Smooth muscle cell (in vitro differentiated cells): Measurements from ENCODE around the gene SYPL2. TPM values are rescaled to one million over a fixed set of nuclear protein-coding genes. Genes with fewer than 3 reads are reported as not detected.

Experiments
- DNase-seq: peaks from one replicate; lab custom pipeline; 2025; ENCODE audit not compliant: unreplicated experiment; lab: John Stamatoyannopoulos, UW
- H2AFZ ChIP-seq: fragments of 200-600 bp; sonication (generic); 2 replicates; pipeline ENCODE4 v1.6.0; 2016; ENCODE audit warnings: antibody characterized with exemption, low read depth, mild to moderate bottlenecking
- H3F3A ChIP-seq: fragments of 200-600 bp; sonication (generic); 2 replicates; pipeline ENCODE4 v1.6.0; 2017; ENCODE audit warnings: antibody characterized with exemption, low read depth
- H3K27ac ChIP-seq: fragments of 200-600 bp; sonication (generic); 2 replicates; pipeline ENCODE4 v1.5.1; 2016; ENCODE audit warnings: low read depth, mild to moderate bottlenecking
- H3K27me3 ChIP-seq: fragments of 200-600 bp; sonication (generic); 2 replicates; pipeline ENCODE4 v1.6.1; 2016; ENCODE audit warnings: low read depth, mild to moderate bottlenecking
- H3K36me3 ChIP-seq: fragments of 200-600 bp; sonication (generic); 2 replicates; pipeline ENCODE4 v1.5.1; 2016; ENCODE audit warnings: low read depth
- H3K4me1 ChIP-seq: fragments of 200-600 bp; sonication (generic); 2 replicates; pipeline ENCODE4 v1.5.1; 2016; ENCODE audit warnings: low read depth
- H3K4me2 ChIP-seq: fragments of 200-600 bp; sonication (generic); 2 replicates; pipeline ENCODE4 v1.6.0; 2016; ENCODE audit warnings: mild to moderate bottlenecking
- H3K4me3 ChIP-seq: fragments of 200-600 bp; sonication (generic); 2 replicates; pipeline ENCODE4 v1.5.1; 2016; ENCODE audit warnings: mild to moderate bottlenecking
- H3K79me2 ChIP-seq: fragments of 200-600 bp; sonication (generic); 2 replicates; pipeline ENCODE4 v1.6.0; 2016; ENCODE audit warnings: low read depth, mild to moderate bottlenecking
- H3K9ac ChIP-seq: fragments of 200-600 bp; sonication (generic); 2 replicates; pipeline ENCODE4 v1.6.0; 2016; ENCODE audit warnings: low read depth
- H3K9me3 ChIP-seq: fragments of 200-600 bp; sonication (generic); replicated peaks from 2 replicates; pipeline ENCODE4 v1.5.1; 2016; ENCODE audit warnings: low read depth
- H4K20me1 ChIP-seq: fragments of 200-600 bp; sonication (generic); 2 replicates; pipeline ENCODE4 v1.6.0; 2016; ENCODE audit warnings: low read depth
- WGBS: methylation state at CpG from one replicate; pipeline ENCODE4 v1.1.7; 2016; ENCODE audit warnings: low lambda C conversion rate; 5-methylcytosine and 5-hydroxymethylcytosine counted together
- polyA plus RNA-seq: library from polyadenylated mRNA; unstranded; fragments of >200 nt; fragmentation: Nextera tagmentation; extraction: Ambion mirVana; gene quantifications from 2 replicates; pipeline ENCODE4 v1.2.1, GENCODE V29; 2016
- total RNA-seq: library from RNA; depleted of rRNA; stranded (reverse); fragments of >200 nt; gene quantifications from 2 replicates; pipeline ENCODE4 v1.2.3, GENCODE V29; 2014
- TF ChIP-seq, protein P1 (sequence below): fragments of 200-600 bp; sonication (generic); IDR thresholded peaks from 2 replicates; pipeline ENCODE4 v1.5.1; 2017; ENCODE audit warnings: borderline replicate concordance, mild to moderate bottlenecking, antibody characterized with exemption; ENCODE audit not compliant: insufficient read depth, poor library complexity, severe bottlenecking

Gene SYPL2
- total and polyA plus RNA-seq, 2 experiments from 2014 or later = not detected

DNA sequence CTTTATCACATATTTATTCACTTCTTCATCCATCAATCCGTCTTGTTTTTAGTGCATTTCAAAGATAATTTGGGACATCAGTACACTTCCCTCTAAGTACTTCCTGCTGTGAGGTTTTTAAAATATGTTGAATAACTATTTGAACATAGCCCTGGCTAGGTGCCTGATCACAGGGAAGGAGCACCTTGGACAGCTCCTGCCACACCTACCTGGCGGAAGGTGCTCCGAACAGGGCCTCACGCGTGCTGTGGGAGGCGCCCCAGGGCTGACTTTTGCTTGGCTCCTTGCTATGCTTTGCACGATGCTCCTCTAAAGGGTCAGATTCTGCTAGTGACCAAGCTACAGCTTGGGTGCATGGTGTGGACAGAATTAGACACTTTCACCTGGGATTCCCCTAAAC lies 12.5 kb downstream of the SYPL2 start:
- no peak overlapping the region for H3K4me3 ChIP-seq
- H3K4me1 ChIP-seq = no peaks in the 10 kb centered on the region
- 26% methylated on average over 7 of the region's 7 CpGs for WGBS
- DNase-seq = no peak
- H3K27me3 ChIP-seq = peaks cover 17% of the 10 kb centered on the region
- no peaks in the 10 kb centered on the region for H3K79me2 ChIP-seq
- H2AFZ ChIP-seq = no peak overlapping the region
- no peaks in the 10 kb centered on the region for H3K9me3 ChIP-seq
- no peak overlapping the region for H3K27ac ChIP-seq
- no peak overlapping the region for H3K4me2 ChIP-seq
- no peak overlapping the region for H3K9ac ChIP-seq
- H4K20me1 ChIP-seq = no peaks in the 10 kb centered on the region
- no peaks in the 10 kb centered on the region for H3K36me3 ChIP-seq
- TF ChIP-seq, protein P1, sequence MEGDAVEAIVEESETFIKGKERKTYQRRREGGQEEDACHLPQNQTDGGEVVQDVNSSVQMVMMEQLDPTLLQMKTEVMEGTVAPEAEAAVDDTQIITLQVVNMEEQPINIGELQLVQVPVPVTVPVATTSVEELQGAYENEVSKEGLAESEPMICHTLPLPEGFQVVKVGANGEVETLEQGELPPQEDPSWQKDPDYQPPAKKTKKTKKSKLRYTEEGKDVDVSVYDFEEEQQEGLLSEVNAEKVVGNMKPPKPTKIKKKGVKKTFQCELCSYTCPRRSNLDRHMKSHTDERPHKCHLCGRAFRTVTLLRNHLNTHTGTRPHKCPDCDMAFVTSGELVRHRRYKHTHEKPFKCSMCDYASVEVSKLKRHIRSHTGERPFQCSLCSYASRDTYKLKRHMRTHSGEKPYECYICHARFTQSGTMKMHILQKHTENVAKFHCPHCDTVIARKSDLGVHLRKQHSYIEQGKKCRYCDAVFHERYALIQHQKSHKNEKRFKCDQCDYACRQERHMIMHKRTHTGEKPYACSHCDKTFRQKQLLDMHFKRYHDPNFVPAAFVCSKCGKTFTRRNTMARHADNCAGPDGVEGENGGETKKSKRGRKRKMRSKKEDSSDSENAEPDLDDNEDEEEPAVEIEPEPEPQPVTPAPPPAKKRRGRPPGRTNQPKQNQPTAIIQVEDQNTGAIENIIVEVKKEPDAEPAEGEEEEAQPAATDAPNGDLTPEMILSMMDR = no peak
- no peaks in the 10 kb centered on the region for H3F3A ChIP-seq

DNA sequence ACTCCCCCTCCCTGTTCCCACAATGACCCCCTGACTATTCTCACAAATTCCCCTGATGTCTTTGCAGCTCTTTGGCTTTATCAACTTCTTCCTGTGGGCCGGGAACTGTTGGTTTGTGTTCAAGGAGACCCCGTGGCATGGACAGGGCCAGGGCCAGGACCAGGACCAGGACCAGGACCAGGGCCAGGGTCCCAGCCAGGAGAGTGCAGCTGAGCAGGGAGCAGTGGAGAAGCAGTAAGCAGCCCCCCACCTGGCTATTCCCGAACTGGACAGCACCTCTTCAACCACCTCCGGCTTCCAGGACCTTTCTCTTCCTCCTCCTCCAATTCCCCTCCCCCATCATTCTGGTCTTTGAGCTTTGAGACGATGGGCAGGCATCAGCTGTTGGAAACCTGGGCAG lies 13.0 kb downstream of the SYPL2 start:
- H3K79me2 ChIP-seq = no peaks in the 10 kb centered on the region
- no peaks in the 10 kb centered on the region for H3K9me3 ChIP-seq
- peaks cover 16% of the 10 kb centered on the region for H3K27me3 ChIP-seq
- H3K4me2 ChIP-seq = no peak overlapping the region
- WGBS = 79% methylated on average over 5 of the region's 5 CpGs
- no peaks in the 10 kb centered on the region for H3K4me1 ChIP-seq
- H3K4me3 ChIP-seq = no peak overlapping the region
- TF ChIP-seq, protein P1 = no peak
- no peak overlapping the region for H3K27ac ChIP-seq
- no peaks in the 10 kb centered on the region for H3K36me3 ChIP-seq
- no peaks in the 10 kb centered on the region for H4K20me1 ChIP-seq
- no peaks in the 10 kb centered on the region for H3F3A ChIP-seq
- no peak for DNase-seq
- H3K9ac ChIP-seq = no peak overlapping the region
- no peak overlapping the region for H2AFZ ChIP-seq

DNA sequence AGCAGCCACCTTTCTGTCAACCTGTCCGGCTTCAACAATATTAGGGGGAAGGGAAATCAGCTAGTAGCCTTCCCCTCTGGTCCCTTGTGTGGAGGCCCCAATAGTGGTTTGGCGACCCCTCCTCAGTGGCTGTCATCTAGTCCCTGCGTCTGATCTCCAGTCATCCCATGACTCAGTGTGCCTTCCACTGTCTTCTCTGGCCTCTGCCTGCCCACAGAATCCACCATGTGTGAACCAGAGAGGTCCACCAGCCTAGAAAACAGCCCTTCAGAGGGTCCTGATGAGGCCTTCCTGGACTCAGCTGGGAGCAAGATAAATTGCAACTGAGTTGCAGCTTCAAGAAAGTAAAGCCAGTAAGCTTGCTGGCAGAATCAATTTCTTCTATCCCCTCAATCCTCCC lies 13.6 kb downstream of the SYPL2 start:
- no peak for DNase-seq
- WGBS = 86% methylated on average over 3 of the region's 3 CpGs
- H3K27ac ChIP-seq = no peak overlapping the region
- TF ChIP-seq, protein P1 = no peak
- no peaks in the 10 kb centered on the region for H4K20me1 ChIP-seq
- H3K4me1 ChIP-seq = peaks cover 5% of the 10 kb centered on the region
- H3K36me3 ChIP-seq = no peaks in the 10 kb centered on the region
- H3K27me3 ChIP-seq = peaks cover 16% of the 10 kb centered on the region
- H3K4me2 ChIP-seq = no peak overlapping the region
- H3K9me3 ChIP-seq = no peaks in the 10 kb centered on the region
- no peaks in the 10 kb centered on the region for H3K79me2 ChIP-seq
- no peak overlapping the region for H3K9ac ChIP-seq
- H2AFZ ChIP-seq = no peak overlapping the region
- no peaks in the 10 kb centered on the region for H3F3A ChIP-seq
- H3K4me3 ChIP-seq = no peak overlapping the region

DNA sequence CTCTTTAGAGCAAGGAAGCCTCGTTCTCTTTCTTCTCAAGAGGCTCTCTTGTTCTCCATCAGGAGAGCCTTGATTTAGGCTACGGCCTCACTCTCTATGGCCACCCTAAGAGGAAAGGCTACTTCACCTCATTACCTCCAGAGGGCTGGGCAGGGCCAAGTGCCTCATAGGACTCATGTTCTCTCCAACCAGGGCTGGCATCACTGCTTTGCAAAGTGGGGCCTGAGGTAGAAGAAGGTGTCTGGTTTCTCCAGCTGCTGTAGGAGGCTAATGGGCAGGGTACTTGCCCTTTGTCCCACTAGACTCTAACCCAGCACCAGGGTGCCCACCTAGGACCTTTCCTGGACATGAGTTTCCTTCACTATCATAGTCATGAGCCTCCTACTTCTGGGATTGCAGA lies 15.3 kb downstream of the SYPL2 start:
- H3K4me1 ChIP-seq = peaks cover 8% of the 10 kb centered on the region
- no peaks in the 10 kb centered on the region for H4K20me1 ChIP-seq
- no peak overlapping the region for H2AFZ ChIP-seq
- H3K27me3 ChIP-seq = peaks cover 8% of the 10 kb centered on the region
- TF ChIP-seq, protein P1 = no peak
- no peaks in the 10 kb centered on the region for H3F3A ChIP-seq
- H3K79me2 ChIP-seq = no peaks in the 10 kb centered on the region
- H3K36me3 ChIP-seq = no peaks in the 10 kb centered on the region
- no peak overlapping the region for H3K4me3 ChIP-seq
- no peak overlapping the region for H3K9ac ChIP-seq
- DNase-seq = no peak
- no peaks in the 10 kb centered on the region for H3K9me3 ChIP-seq
- H3K27ac ChIP-seq = no peak overlapping the region
- WGBS = 75% methylated on average over 2 of the region's 2 CpGs
- no peak overlapping the region for H3K4me2 ChIP-seq
